Measurements from ENCODE around the gene NPBWR2. TPM values are rescaled to one million over a fixed set of nuclear protein-coding genes. Genes with fewer than 3 reads are reported as not detected.

The NPBWR2 gene
- total and polyA plus RNA-seq, 4 donors, result not detected

- TF ChIP-seq CTCF (IDR thresholded peaks at IDR 0.05; ENCODE audit: low read depth, low read length, missing input control), result no peak
- TF ChIP-seq NR2F2 (IDR thresholded peaks at IDR 0.05), result no peak
- no peak for TF ChIP-seq GABPA (IDR thresholded peaks at IDR 0.05 in 1 of 2, conservative IDR thresholded peaks at IDR 0.05 in 1 of 2)
- TF ChIP-seq HNF4A (conservative IDR thresholded peaks at IDR 0.05), result no peak
- no peak for TF ChIP-seq RAD21 (IDR thresholded peaks at IDR 0.05)
- TF ChIP-seq JUND (IDR thresholded peaks at IDR 0.05), result no peak
- no peak for TF ChIP-seq SP1 (IDR thresholded peaks at IDR 0.05)
- no peak for TF ChIP-seq ATF3 (IDR thresholded peaks at IDR 0.05)
- no peak for TF ChIP-seq MAX (IDR thresholded peaks at IDR 0.05)
- TF ChIP-seq HNF4G (IDR thresholded peaks at IDR 0.05), result no peak
- no peak for TF ChIP-seq TAF1 (conservative IDR thresholded peaks at IDR 0.05)
- no peak for TF ChIP-seq YY1 (IDR thresholded peaks at IDR 0.05)
- no peak for TF ChIP-seq EGR1 (IDR thresholded peaks at IDR 0.05; ENCODE audit: low read depth in 2 of 2)
- TF ChIP-seq ZBTB33 (IDR thresholded peaks at IDR 0.05), result no peak
- H3K4me1 ChIP-seq (ENCODE audit: control insufficient read depth in 4 of 4, insufficient read depth in 4 of 4, low read length in 3 of 4), result no peaks in the 10 kb centered on the region
- DNase-seq (ENCODE audit: low spot score), result no peak
Observed at GRCh38 chr20:64113796-64114355, 6.5 kb upstream of the NPBWR2 start.

GRCh38 chr20:64113444-64113775 is 6.0 kb upstream of the NPBWR2 start:
- no peaks in the 10 kb centered on the region for H3K4me1 ChIP-seq (ENCODE audit: control insufficient read depth in 4 of 4, insufficient read depth in 4 of 4, low read length in 3 of 4)

More at GRCh38 chr20:64113796-64114355, 6.5 kb upstream of the NPBWR2 start:
- no peaks in the 10 kb centered on the region for H3K36me3 ChIP-seq (ENCODE audit: control insufficient read depth in 4 of 4, insufficient read depth in 3 of 4, low read depth in 1 of 4, low read length in 3 of 4)
- no peaks in the 10 kb centered on the region for H3K27me3 ChIP-seq (ENCODE audit: control insufficient read depth in 4 of 4, insufficient read depth in 4 of 4, low read length in 3 of 4)
- H3K9ac ChIP-seq (ENCODE audit: low read depth in 1 of 2, low read length in 2 of 2), result no peak overlapping the region
- H3K27ac ChIP-seq (ENCODE audit: low read depth in 1 of 2, low read length in 2 of 2), result no peak overlapping the region
- no peaks in the 10 kb centered on the region for H3K9me3 ChIP-seq (ENCODE audit: control insufficient read depth in 4 of 4, low read length in 3 of 4)
- WGBS, result 88% methylated on average over 13 of the region's 13 CpGs
- no peak overlapping the region for H3K4me3 ChIP-seq (ENCODE audit: low read depth in 1 of 3, low read length in 3 of 3)

More at GRCh38 chr20:64113444-64113775, 6.0 kb upstream of the NPBWR2 start:
- no peak for DNase-seq (ENCODE audit: low spot score)
- H3K9me3 ChIP-seq (ENCODE audit: control insufficient read depth in 4 of 4, low read length in 3 of 4), result no peaks in the 10 kb centered on the region
- H3K9ac ChIP-seq (ENCODE audit: low read depth in 1 of 2, low read length in 2 of 2), result no peak overlapping the region
- H3K27me3 ChIP-seq (ENCODE audit: control insufficient read depth in 4 of 4, insufficient read depth in 4 of 4, low read length in 3 of 4), result no peaks in the 10 kb centered on the region
- H3K36me3 ChIP-seq (ENCODE audit: control insufficient read depth in 4 of 4, insufficient read depth in 3 of 4, low read depth in 1 of 4, low read length in 3 of 4), result no peaks in the 10 kb centered on the region
- WGBS, result 67% methylated on average over 6 of the region's 6 CpGs
- no peak overlapping the region for H3K27ac ChIP-seq (ENCODE audit: low read depth in 1 of 2, low read length in 2 of 2)
- no peak for TF ChIP-seq HNF4G (IDR thresholded peaks at IDR 0.05)
- no peak overlapping the region for H3K4me3 ChIP-seq (ENCODE audit: low read depth in 1 of 3, low read length in 3 of 3)

All from liver (tissue), 9 donors.